ENCODE results near the gene SNTA1. TPM values are rescaled to one million over a fixed set of nuclear protein-coding genes. Genes with fewer than 3 reads are reported as not detected.

SNTA1 gene
- total and polyA plus RNA-seq, 9 of the 15 experiments (the other 6 are each of a cell fraction or from before 2014, with no cell fraction given): 1.2 to 40.8 (median 20.3) TPM

DNA sequence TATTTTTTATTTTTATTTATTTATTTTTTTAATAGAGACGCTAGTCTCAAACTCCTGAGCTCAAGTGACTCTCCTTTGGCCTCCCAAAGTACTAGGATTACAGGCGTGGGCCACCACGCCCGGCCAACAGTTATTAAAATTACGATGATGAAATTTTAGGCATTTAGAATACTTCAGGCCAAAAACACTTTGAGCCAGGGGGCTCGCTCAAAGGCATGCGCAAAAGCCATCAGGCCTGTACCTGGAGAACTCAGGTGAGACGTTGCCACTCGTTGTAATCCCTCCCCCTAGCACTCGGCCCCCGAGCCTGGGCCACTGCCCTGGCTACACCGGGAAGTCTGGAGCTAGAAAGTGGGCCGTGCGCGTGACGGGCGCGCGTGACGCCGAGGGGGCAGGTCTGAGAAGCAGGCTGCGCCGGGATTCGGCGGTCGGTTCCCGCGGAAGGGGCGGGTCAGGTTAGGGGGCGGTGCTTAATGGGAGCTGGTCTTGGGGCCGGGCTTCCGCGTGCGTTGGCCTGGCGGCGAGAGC lies 46.0 kb upstream of the SNTA1 start (continued):
- TF ChIP-seq, protein P1, sequence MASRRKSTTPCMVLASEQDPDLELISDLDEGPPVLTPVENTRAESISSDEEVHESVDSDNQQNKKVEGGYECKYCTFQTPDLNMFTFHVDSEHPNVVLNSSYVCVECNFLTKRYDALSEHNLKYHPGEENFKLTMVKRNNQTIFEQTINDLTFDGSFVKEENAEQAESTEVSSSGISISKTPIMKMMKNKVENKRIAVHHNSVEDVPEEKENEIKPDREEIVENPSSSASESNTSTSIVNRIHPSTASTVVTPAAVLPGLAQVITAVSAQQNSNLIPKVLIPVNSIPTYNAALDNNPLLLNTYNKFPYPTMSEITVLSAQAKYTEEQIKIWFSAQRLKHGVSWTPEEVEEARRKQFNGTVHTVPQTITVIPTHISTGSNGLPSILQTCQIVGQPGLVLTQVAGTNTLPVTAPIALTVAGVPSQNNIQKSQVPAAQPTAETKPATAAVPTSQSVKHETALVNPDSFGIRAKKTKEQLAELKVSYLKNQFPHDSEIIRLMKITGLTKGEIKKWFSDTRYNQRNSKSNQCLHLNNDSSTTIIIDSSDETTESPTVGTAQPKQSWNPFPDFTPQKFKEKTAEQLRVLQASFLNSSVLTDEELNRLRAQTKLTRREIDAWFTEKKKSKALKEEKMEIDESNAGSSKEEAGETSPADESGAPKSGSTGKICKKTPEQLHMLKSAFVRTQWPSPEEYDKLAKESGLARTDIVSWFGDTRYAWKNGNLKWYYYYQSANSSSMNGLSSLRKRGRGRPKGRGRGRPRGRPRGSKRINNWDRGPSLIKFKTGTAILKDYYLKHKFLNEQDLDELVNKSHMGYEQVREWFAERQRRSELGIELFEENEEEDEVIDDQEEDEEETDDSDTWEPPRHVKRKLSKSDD (conservative IDR thresholded peaks at IDR 0.05; ENCODE audit: low read length): no peak
- peak; percentile 50; the same call in 1 of the 2 replicates for TF ChIP-seq SMARCA4 (IDR thresholded peaks at IDR 0.05)
- no peak for TF ChIP-seq ZNF668 (CRISPR knock-in tag; IDR thresholded peaks at IDR 0.05)
- TF ChIP-seq GATAD2B (IDR thresholded peaks at IDR 0.05; ENCODE audit: borderline replicate concordance): no peak
- TF ChIP-seq ADNP (tag; IDR thresholded peaks at IDR 0.05): no peak
- TF ChIP-seq, protein P2, sequence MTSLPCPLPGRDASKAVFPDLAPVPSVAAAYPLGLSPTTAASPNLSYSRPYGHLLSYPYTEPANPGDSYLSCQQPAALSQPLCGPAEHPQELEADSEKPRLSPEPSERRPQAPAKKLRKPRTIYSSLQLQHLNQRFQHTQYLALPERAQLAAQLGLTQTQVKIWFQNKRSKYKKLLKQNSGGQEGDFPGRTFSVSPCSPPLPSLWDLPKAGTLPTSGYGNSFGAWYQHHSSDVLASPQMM (CRISPR knock-in tag; IDR thresholded peaks at IDR 0.05): no peak
- TF ChIP-seq, protein P3, sequence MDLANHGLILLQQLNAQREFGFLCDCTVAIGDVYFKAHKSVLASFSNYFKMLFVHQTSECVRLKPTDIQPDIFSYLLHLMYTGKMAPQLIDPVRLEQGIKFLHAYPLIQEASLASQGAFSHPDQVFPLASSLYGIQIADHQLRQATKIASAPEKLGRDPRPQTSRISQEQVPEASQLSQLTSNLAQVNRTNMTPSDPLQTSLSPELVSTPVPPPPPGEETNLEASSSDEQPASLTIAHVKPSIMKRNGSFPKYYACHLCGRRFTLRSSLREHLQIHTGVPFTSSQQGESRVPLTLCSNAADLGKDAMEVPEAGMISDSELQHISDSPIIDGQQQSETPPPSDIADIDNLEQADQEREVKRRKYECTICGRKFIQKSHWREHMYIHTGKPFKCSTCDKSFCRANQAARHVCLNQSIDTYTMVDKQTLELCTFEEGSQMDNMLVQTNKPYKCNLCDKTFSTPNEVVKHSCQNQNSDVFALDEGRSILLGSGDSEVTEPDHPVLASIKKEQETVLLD (IDR thresholded peaks at IDR 0.05): peak; percentile 82
- no peak for TF ChIP-seq CBFA2T3 (IDR thresholded peaks at IDR 0.05)
- TF ChIP-seq, protein P4, sequence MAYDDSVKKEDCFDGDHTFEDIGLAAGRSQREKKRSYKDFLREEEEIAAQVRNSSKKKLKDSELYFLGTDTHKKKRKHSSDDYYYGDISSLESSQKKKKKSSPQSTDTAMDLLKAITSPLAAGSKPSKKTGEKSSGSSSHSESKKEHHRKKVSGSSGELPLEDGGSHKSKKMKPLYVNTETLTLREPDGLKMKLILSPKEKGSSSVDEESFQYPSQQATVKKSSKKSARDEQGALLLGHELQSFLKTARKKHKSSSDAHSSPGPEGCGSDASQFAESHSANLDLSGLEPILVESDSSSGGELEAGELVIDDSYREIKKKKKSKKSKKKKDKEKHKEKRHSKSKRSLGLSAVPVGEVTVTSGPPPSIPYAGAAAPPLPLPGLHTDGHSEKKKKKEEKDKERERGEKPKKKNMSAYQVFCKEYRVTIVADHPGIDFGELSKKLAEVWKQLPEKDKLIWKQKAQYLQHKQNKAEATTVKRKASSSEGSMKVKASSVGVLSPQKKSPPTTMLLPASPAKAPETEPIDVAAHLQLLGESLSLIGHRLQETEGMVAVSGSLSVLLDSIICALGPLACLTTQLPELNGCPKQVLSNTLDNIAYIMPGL (CRISPR knock-in tag; IDR thresholded peaks at IDR 0.05): no peak
- no peak for TF ChIP-seq TAF15 (IDR thresholded peaks at IDR 0.05; ENCODE audit: low read depth, low read length)
- no peak for TF ChIP-seq HDGF (IDR thresholded peaks at IDR 0.05)
- TF ChIP-seq ZNF696 (CRISPR knock-in tag; conservative IDR thresholded peaks at IDR 0.05): no peak
- TF ChIP-seq NCOA1 (IDR thresholded peaks at IDR 0.05; ENCODE audit: low read depth): no peak
- TF ChIP-seq, protein P5, sequence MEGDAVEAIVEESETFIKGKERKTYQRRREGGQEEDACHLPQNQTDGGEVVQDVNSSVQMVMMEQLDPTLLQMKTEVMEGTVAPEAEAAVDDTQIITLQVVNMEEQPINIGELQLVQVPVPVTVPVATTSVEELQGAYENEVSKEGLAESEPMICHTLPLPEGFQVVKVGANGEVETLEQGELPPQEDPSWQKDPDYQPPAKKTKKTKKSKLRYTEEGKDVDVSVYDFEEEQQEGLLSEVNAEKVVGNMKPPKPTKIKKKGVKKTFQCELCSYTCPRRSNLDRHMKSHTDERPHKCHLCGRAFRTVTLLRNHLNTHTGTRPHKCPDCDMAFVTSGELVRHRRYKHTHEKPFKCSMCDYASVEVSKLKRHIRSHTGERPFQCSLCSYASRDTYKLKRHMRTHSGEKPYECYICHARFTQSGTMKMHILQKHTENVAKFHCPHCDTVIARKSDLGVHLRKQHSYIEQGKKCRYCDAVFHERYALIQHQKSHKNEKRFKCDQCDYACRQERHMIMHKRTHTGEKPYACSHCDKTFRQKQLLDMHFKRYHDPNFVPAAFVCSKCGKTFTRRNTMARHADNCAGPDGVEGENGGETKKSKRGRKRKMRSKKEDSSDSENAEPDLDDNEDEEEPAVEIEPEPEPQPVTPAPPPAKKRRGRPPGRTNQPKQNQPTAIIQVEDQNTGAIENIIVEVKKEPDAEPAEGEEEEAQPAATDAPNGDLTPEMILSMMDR (IDR thresholded peaks at IDR 0.05 in 2 of 3, conservative IDR thresholded peaks at IDR 0.05 in 1 of 3; ENCODE audit: insufficient read depth in 2 of 3, low read depth in 1 of 3, low read length in 3 of 3): no peak
- TF ChIP-seq CBX1 (IDR thresholded peaks at IDR 0.05; ENCODE audit: low read depth): no peak
- no peak for TF ChIP-seq EP300 (IDR thresholded peaks at IDR 0.05; ENCODE audit: low read length)
- TF ChIP-seq TRIM24 (IDR thresholded peaks at IDR 0.05): no peak
- TF ChIP-seq ZBED1 (IDR thresholded peaks at IDR 0.05): no peak
- TF ChIP-seq, protein P6, sequence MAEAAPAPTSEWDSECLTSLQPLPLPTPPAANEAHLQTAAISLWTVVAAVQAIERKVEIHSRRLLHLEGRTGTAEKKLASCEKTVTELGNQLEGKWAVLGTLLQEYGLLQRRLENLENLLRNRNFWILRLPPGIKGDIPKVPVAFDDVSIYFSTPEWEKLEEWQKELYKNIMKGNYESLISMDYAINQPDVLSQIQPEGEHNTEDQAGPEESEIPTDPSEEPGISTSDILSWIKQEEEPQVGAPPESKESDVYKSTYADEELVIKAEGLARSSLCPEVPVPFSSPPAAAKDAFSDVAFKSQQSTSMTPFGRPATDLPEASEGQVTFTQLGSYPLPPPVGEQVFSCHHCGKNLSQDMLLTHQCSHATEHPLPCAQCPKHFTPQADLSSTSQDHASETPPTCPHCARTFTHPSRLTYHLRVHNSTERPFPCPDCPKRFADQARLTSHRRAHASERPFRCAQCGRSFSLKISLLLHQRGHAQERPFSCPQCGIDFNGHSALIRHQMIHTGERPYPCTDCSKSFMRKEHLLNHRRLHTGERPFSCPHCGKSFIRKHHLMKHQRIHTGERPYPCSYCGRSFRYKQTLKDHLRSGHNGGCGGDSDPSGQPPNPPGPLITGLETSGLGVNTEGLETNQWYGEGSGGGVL (CRISPR knock-in tag; IDR thresholded peaks at IDR 0.05): no peak
- TF ChIP-seq PCBP2 (IDR thresholded peaks at IDR 0.05; ENCODE audit: low read depth, low read length, poor library complexity, severe bottlenecking): no peak
- TF ChIP-seq SNRNP70 (optimal IDR thresholded peaks at IDR 0.05; ENCODE audit: low read depth, low read length): no peak
